Tibial nerve (tissue), 3 donors: ENCODE measurements around the gene ZNF521.

Source experiments
- CTCF ChIP-seq, 5 experiments: fragments of 200-600 bp in 3 of 5; fragments of 450-650 bp in 2 of 5; sonication (generic) in 3 of 5; IDR thresholded peaks; one replicate each; pipeline ENCODE4 v1.5.1; 2016 to 2019; ENCODE audit warnings: antibody characterized with exemption in 5 of 5, mild to moderate bottlenecking in 3 of 5, moderate library complexity in 2 of 5
- POLR2A ChIP-seq, 2 donors: fragments of 450-650 bp; IDR thresholded peaks; one replicate each; pipeline ENCODE4 v1.6.1; 2017; ENCODE audit warnings: antibody characterized with exemption in 2 of 2, mild to moderate bottlenecking in 2 of 2, moderate library complexity in 2 of 2

GRCh38 chr18:25251068-25251467 is 100.9 kb downstream of the ZNF521 start:
- TF ChIP-seq CTCF (IDR thresholded peaks at IDR 0.05) (no peak), POLR2A (IDR thresholded peaks at IDR 0.05) (no peak)
